Head of caudate nucleus (tissue), 42 donors: ENCODE data around the gene PRPSAP2.
A peak's percentile ranks its signal among the peaks of the same experiment; 100 is the strongest.
"Not testable (repeated sequence)": the region's sequence is repeated elsewhere in the genome, so short reads cannot be mapped to it uniquely, and the experiment has no call there.

Source experiments
- DNase-seq, 42 donors: peaks; one replicate each; pipeline versions ENCODE4 v3.0.0 to v3.0.0-alpha.2; 2020 to 2021; ENCODE audit warnings: mixed read lengths in 7 of 42
- intact Hi-C: fragments of 100-400 bp; cut with DNase I; formaldehyde crosslinking; loops from one replicate; pipeline ENCODE4 v1.15.0; 2022

Gene PRPSAP2

DNA sequence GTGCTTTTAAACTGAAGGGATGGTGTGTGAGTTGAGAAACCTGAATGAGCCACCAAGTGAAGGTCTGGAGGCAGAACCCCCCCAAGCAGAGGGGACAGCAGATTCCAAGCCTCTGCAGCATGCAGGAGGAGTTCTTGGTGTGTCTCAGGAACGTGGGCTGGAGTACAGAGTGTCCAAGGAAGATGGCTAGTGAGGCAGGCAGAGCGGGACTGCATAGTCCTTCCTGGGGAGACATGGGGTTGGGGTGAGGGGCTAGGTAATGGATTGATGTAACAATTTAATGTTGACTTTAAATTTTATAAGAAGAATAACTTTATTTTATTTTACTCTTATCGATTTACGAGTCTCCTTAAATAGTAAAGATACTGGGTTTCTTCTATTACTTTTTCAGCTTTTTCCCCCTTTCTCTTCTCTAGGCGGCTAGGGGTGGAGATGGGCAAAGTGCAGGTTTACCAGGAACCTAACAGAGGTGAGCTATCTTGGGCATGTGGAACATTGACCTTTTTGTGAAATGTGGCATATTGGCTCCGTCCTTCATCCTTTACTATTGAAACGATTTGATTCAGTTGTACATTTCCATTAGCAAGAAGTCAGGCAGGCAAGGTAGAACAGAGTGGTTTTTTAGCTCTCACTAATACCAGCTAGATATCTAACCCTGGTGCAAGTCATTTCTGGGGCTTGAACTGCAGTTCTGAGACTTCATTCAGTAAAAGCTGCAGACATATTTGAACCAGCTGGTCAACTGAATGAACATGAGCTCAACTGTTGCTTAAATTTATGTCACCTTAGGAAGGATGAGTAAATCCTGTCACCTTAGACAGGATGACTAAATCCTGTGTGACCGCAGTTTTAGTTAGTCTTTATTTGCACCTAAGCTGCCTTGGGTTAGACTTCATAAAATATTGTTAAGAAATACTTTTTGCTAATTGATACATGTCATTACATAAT is 9.2 kb downstream of the PRPSAP2 start:
- peak in 1 of 42 donors; percentile 24 for DNase-seq
- intact Hi-C loops: no loop called here

- intact Hi-C loops: no loop called here
Observed at GRCh38 chr17:18877104-18877645, 19.2 kb downstream of the PRPSAP2 start.

DNA sequence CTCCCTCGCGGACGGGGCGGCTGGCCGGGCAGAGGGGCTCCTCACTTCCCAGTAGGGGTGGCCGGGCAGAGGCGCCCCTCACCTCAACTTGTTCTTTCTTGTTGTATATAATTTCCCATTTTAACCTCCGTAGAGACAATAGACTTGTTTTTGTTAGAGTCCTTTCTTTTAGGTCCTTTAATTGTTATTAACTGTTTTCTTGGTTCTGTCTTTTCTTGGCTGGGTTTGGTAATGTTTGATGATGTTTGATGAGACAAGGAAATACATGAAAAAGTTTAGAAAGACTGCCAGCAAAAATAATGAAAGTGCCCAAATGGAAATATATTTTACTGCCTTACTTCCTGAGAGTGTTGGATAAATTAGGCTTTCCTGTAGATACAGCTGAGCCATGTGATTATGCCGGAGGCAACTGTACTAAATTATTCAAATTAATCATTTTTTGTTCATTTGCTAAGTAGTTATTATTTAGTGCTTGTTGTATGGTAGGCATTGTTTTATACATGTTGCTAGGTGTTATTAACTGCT is 30.9 kb downstream of the PRPSAP2 start:
- DNase-seq: no peak
- intact Hi-C loops: no loop called here

More at GRCh38 chr17:18877104-18877645, 19.2 kb downstream of the PRPSAP2 start:
- no peak for DNase-seq

- no peak for DNase-seq
- intact Hi-C loops: no loop called here
Observed at GRCh38 chr17:18889658-18890057, 31.7 kb downstream of the PRPSAP2 start.

DNA sequence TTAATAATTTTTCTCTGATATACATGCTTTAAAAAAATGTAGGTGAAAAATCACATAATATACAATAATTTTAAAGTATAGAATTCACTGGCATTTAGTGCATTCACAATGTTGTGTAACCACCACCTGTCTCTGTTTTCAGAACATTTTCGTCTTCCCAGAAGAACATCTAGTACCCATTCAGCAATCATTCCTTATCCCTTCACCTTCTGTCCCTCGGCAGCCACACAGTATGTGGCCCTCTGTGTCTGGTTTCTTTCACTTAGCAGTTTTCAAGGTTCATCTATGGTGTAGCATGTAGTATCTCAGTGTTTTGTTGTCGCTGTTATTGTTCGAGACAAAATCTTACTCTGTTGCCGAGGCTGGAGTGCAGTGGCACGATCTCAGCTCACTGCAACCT is 33.6 kb downstream of the PRPSAP2 start:
- intact Hi-C loops: no loop called here
- DNase-seq: no peak

- intact Hi-C loops: no loop called here
- DNase-seq: no peak
Observed at GRCh38 chr17:18896146-18896545, 38.2 kb downstream of the PRPSAP2 start.

DNA sequence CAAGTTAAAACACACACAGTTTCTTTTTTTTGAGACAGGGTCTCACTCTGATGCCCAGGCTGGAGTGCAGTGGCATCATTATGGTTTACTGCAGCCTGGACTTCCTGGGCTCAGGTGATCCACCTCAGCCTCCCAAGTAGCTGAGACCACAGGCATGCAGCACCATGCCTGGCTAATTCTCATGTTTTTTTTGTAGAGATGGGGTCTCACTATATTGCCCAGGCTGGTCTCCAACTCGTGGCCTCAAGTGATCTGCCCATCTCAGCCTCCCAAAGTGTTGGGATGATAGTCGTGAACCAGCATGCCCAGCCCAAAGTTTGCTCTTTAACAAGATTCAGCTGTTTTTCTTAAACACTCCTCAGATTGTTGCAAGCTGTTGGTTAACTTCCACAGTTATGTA is 39.0 kb downstream of the PRPSAP2 start:
- intact Hi-C loops: no loop called here
- no peak for DNase-seq

- no peak for DNase-seq
- intact Hi-C loops: no loop called here
Observed at GRCh38 chr17:18904482-18904881, 46.6 kb downstream of the PRPSAP2 start.

DNA sequence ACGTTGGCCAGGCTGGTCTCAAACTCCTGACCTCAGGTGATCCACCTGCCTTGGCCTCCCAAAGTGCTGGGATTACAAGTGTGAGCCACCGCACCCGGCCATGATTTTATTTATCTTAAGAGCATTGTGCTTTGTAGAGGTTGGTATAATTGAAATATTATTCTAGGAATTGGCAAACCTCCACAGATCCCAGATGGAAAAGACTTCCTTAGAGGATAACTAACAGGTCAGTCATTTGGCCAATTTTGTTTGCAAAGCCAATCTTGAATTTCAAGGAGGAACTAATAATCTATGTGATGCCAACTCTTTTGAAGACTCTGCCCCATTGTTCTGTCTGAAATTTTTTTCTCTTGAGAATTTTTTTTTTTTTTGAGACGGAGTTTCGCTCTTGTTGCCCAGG is 47.3 kb downstream of the PRPSAP2 start:
- DNase-seq: no peak
- intact Hi-C loops: no loop called here

- no peak for DNase-seq
- intact Hi-C loops: no loop called here
Observed at GRCh38 chr17:18910326-18910725, 52.4 kb downstream of the PRPSAP2 start.

GRCh38 chr17:18910881-18911280 is 53.0 kb downstream of the PRPSAP2 start:
- DNase-seq: no peak
- intact Hi-C loops: no loop called here

DNA sequence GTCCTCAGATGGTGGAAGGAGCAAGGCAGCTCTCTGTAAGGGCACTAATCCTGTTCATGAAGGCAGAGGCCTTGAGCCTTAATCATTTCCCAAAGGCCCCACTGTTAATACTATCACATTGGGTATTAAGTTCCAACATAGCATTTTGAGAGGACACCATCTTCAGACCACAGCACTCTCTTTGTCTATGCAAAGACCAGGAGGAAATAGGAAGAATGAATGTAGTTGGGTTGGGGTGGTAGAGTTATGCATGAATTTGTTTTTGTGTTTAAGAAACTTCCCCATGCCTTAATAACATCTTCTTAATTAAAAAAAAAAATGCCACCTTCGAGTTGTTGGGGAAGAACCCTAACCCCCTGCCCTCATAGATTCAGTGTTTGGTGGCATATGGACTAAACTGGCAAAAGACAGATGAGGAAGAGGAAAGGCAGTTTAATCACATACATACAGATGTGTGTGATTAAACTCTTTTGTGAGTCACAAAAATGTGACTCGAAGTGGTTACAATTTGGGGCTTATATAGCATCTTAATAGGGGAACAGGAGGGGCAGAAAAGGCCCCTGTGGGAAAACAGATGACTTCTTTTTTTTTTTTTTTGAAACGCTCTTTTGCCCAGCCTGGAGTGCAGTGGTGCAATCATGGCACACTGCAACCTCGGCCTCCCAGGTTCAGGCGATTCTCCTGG is 59.0 kb downstream of the PRPSAP2 start:
- no peak for DNase-seq
- intact Hi-C loops: no loop called here

DNA sequence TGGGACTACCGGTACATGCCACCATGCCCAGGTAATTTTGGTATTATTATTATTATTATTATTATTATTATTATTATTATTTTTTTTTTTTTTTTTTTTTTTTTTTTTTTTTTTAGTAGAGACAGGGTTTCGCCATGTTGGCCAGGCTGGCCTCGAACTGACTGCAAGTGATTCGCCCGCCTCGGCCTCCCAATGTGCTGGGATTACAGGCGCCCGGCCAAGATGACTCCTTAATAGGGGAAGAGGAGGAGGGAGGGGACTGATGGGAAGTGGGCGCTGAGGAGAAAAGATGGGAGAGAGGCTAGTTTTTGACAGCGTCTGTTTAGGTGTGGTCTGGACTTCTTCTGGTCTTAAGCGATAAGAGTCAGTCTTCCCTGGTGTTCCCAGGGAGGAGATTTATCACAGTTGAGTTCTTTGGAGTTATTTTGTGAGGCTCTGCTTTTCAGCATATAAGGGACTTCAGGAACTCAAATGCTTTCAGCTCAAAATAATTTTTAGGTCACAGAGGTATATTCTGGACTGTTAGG is 59.6 kb downstream of the PRPSAP2 start:
- DNase-seq: no peak
- intact Hi-C loops: no loop called here

GRCh38 chr17:18919963-18920362 is 62.0 kb downstream of the PRPSAP2 start:
- intact Hi-C loops: no loop called here

GRCh38 chr17:18920911-18921441 is 63.0 kb downstream of the PRPSAP2 start:
- no peak for DNase-seq
- intact Hi-C loops: no loop called here

More at GRCh38 chr17:18919963-18920362, 62.0 kb downstream of the PRPSAP2 start:
- DNase-seq: no peak

DNA sequence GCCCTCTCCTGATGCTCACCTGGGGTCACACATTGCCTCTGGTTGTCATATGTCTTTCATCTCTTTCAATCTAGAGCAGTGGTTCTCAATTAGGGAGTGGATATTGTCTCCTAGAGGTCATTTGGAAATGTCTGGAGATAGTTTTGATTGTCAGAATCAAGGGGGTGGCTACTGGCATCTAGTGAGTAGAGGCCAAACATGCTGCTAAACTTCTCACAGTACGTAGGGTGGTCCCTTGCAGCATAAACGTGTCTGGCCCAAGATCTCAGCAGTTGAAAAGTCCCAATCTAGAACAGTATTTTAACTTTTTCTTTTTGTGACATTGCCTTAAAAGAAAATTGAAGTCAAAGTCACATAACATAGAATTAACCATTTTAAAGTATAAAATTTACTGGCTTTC is 63.6 kb downstream of the PRPSAP2 start:
- no peak for DNase-seq
- intact Hi-C loops: no loop called here

GRCh38 chr17:18921912-18922451 is 64.1 kb downstream of the PRPSAP2 start:
- DNase-seq: no peak
- intact Hi-C loops: no loop called here

DNA sequence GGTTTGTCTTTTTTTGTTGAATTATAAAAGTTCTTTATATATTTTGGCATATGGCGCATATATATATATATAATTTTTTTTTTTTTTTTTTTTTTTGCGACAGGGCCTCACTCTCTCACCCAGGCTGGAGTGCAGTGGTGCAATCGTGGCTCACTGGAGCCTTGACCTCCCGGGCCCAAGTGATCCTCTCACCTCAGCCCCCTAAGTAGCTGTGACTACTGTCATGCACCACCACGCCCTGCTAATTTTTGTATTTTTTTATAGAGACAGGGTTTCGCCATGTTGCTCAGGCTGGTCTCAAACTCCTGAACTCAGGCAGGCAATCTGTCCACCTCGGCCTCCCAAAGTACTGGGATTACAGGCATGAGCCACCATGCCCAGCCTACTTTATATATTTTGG is 64.7 kb downstream of the PRPSAP2 start:
- intact Hi-C loops, DNase-seq: not testable (repeated sequence)

DNA sequence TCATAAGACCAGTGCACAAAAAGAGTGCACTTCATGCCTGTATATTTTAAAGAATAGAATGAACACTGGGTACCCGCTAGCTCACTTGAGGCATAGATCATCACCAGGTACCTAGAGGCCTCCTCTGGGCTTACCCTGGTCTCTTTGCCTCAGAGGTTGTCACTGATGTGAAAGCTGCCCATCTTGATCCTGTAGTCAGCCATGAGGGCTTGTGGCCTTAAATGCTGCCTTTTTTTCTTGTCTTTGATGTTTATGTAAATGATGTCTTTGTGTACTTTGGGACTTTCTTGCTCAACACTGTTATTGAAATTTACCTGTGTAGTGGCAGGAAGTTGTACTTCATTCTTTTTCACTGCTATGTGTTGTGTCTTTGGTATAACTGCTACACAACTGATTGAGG is 67.3 kb downstream of the PRPSAP2 start:
- no peak for DNase-seq
- intact Hi-C loops: no loop called here
